ENCODE data around the gene EML1.

DNA sequence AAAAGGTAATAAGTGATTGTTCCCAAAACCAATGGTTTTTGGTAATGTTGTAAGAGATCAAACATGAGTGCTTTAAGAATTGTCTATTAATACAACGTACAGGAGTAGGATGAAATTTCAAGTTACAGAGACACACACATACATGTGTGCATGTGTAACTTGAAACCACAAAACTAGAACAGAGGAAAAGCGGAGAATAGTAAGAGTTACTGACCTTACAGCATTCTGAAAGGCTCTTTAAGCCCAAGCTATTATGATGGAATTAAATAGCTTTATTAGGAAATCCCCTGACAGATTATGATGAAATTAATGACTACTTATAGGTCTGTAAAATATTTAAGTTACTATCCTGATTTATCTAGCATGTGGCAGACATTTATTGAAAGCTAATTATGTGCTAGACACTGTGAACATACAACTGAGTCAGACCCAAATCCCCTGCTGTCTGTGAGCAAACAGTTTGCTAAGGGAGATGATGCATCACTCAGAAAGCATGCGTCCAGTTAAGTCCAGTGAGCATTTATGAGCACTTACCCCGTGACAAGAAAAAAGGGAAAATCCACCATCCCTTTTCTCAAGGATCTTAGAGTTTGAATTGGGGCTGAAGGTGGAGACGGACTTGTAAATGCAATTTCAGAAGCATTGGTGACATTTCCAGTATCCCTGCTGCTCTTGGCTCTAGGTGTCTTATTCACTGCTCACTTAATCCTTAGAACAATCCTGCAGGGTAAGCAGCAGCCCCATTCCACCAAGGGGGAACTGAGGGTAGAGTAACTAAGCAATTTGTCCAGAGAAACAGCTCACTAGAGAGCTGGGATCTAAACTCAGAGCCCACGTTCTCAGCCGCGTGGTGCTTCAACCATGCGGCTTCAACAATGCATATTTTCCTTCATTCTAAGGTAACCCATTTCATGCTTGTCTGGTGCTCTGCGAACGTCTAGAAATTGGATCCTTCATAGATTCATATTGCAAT lies 117.4 kb downstream of the EML1 start:
- TF ChIP-seq, protein P1, sequence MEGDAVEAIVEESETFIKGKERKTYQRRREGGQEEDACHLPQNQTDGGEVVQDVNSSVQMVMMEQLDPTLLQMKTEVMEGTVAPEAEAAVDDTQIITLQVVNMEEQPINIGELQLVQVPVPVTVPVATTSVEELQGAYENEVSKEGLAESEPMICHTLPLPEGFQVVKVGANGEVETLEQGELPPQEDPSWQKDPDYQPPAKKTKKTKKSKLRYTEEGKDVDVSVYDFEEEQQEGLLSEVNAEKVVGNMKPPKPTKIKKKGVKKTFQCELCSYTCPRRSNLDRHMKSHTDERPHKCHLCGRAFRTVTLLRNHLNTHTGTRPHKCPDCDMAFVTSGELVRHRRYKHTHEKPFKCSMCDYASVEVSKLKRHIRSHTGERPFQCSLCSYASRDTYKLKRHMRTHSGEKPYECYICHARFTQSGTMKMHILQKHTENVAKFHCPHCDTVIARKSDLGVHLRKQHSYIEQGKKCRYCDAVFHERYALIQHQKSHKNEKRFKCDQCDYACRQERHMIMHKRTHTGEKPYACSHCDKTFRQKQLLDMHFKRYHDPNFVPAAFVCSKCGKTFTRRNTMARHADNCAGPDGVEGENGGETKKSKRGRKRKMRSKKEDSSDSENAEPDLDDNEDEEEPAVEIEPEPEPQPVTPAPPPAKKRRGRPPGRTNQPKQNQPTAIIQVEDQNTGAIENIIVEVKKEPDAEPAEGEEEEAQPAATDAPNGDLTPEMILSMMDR (IDR thresholded peaks at IDR 0.05) = no peak
- TF ChIP-seq, protein P2, sequence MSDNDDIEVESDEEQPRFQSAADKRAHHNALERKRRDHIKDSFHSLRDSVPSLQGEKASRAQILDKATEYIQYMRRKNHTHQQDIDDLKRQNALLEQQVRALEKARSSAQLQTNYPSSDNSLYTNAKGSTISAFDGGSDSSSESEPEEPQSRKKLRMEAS (CRISPR knock-in tag; IDR thresholded peaks at IDR 0.05) = no peak
- TF ChIP-seq, protein P3, sequence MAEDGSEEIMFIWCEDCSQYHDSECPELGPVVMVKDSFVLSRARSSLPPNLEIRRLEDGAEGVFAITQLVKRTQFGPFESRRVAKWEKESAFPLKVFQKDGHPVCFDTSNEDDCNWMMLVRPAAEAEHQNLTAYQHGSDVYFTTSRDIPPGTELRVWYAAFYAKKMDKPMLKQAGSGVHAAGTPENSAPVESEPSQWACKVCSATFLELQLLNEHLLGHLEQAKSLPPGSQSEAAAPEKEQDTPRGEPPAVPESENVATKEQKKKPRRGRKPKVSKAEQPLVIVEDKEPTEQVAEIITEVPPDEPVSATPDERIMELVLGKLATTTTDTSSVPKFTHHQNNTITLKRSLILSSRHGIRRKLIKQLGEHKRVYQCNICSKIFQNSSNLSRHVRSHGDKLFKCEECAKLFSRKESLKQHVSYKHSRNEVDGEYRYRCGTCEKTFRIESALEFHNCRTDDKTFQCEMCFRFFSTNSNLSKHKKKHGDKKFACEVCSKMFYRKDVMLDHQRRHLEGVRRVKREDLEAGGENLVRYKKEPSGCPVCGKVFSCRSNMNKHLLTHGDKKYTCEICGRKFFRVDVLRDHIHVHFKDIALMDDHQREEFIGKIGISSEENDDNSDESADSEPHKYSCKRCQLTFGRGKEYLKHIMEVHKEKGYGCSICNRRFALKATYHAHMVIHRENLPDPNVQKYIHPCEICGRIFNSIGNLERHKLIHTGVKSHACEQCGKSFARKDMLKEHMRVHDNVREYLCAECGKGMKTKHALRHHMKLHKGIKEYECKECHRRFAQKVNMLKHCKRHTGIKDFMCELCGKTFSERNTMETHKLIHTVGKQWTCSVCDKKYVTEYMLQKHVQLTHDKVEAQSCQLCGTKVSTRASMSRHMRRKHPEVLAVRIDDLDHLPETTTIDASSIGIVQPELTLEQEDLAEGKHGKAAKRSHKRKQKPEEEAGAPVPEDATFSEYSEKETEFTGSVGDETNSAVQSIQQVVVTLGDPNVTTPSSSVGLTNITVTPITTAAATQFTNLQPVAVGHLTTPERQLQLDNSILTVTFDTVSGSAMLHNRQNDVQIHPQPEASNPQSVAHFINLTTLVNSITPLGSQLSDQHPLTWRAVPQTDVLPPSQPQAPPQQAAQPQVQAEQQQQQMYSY (CRISPR knock-in tag; IDR thresholded peaks at IDR 0.05) = no peak
- TF ChIP-seq TEAD1 (CRISPR knock-in tag; IDR thresholded peaks at IDR 0.05) = no peak
- TF ChIP-seq, protein P4, sequence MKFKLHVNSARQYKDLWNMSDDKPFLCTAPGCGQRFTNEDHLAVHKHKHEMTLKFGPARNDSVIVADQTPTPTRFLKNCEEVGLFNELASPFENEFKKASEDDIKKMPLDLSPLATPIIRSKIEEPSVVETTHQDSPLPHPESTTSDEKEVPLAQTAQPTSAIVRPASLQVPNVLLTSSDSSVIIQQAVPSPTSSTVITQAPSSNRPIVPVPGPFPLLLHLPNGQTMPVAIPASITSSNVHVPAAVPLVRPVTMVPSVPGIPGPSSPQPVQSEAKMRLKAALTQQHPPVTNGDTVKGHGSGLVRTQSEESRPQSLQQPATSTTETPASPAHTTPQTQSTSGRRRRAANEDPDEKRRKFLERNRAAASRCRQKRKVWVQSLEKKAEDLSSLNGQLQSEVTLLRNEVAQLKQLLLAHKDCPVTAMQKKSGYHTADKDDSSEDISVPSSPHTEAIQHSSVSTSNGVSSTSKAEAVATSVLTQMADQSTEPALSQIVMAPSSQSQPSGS (CRISPR knock-in tag; IDR thresholded peaks at IDR 0.05; ENCODE audit: borderline replicate concordance, low read depth) = no peak
- no peak for TF ChIP-seq CREB1 (CRISPR knock-in tag; IDR thresholded peaks at IDR 0.05)
- no peak for TF ChIP-seq SP1 (CRISPR knock-in tag; conservative IDR thresholded peaks at IDR 0.05)

All from WTC11 (cell line).